AG04449 (cell line): ENCODE data around the gene TPST1.
"Not testable (repeated sequence)": the region's sequence is repeated elsewhere in the genome, so short reads cannot be mapped to it uniquely, and the experiment has no call there.

Source experiments
- CTCF ChIA-PET: fragments of 350-600 bp; formaldehyde crosslinking; extraction: SDS; loops from one replicate; lab custom pipeline; 2021; ENCODE audit warnings: antibody characterized with exemption; lab: Yijun Ruan, JAX
- POLR2A ChIA-PET: fragments of 400-600, 350-600 bp; formaldehyde crosslinking; extraction: SDS; loops from one replicate; lab custom pipeline; 2020; ENCODE audit warnings: antibody characterized with exemption, inconsistent platforms; lab: Yijun Ruan, JAX
- DNase-seq: peaks from one replicate; pipeline ENCODE4 v3.0.0-alpha.2; 2010; ENCODE audit warnings: low read depth, low spot score
- H3K4me3 ChIP-seq: 2 replicates; pipeline ENCODE4 v1.5.1; 2011; ENCODE audit warnings: low read depth, mild to moderate bottlenecking, control low read depth, low read length
- TF ChIP-seq, protein P1 (sequence below): IDR thresholded peaks from one replicate; pipeline ENCODE4 v1.5.1; 2011; ENCODE audit warnings: mild to moderate bottlenecking, moderate library complexity, low read length, control low read depth, inconsistent platforms; ENCODE audit not compliant: insufficient read depth; ENCODE audit errors: missing control alignments

Gene TPST1

DNA sequence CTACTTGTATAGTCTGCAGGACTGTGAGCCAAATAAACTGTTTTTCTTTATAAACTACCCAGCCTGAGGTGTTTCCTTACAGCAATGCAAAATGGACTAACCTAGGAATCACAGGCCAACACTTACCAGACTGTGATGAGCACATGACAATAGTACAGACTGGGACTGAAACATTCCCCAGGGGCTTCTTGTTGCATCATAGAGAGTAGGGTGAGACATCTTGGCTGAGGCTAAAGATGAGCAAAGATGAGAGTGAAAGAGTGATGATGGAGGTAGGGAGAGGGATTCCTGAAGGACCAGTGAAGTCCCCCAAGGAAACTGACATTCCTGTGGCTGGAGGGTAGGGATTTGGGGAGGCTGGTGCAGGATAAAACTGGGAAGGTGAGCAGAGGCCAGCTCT lies 194.4 kb downstream of the TPST1 start:
- H3K4me3 ChIP-seq: no peak overlapping the region
- no peak for DNase-seq
- CTCF ChIA-PET: no interaction called here
- TF ChIP-seq, protein P1, sequence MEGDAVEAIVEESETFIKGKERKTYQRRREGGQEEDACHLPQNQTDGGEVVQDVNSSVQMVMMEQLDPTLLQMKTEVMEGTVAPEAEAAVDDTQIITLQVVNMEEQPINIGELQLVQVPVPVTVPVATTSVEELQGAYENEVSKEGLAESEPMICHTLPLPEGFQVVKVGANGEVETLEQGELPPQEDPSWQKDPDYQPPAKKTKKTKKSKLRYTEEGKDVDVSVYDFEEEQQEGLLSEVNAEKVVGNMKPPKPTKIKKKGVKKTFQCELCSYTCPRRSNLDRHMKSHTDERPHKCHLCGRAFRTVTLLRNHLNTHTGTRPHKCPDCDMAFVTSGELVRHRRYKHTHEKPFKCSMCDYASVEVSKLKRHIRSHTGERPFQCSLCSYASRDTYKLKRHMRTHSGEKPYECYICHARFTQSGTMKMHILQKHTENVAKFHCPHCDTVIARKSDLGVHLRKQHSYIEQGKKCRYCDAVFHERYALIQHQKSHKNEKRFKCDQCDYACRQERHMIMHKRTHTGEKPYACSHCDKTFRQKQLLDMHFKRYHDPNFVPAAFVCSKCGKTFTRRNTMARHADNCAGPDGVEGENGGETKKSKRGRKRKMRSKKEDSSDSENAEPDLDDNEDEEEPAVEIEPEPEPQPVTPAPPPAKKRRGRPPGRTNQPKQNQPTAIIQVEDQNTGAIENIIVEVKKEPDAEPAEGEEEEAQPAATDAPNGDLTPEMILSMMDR: no peak
- POLR2A ChIA-PET: no interaction called here

GRCh38 chr7:66400400-66400799 lies 195.3 kb downstream of the TPST1 start:
- TF ChIP-seq, protein P1: no peak
- no peak for DNase-seq
- ChIA-PET POLR2A (interaction anchor here (0.7 kb wide), 1 partner anchor 37 kb away, joined by 3 read pairs; no protein-coding TSS in a partner anchor), CTCF (no interaction called here)
- H3K4me3 ChIP-seq: no peak overlapping the region

DNA sequence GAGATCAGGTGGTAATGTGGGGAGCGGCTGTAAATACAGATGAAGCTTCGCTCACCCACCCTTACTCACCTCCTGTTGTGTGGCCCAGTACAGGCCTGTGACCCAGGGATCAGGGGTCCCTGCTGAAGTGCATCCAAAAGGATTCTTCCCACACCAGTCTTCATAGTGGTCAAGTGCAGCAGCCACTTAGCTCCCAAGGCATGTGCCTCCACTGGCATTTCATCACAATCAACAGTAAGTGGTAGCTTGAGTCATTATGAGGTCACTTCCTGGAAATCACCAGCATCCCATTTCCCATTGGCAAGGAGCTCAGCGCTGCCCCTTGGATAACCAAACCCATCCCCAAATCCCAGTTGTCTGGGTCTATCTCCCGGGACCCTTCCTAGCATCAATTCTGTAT lies 196.0 kb downstream of the TPST1 start:
- POLR2A ChIA-PET, H3K4me3 ChIP-seq, DNase-seq, CTCF ChIA-PET: not testable (repeated sequence)

- POLR2A ChIA-PET, DNase-seq, H3K4me3 ChIP-seq, CTCF ChIA-PET: not testable (repeated sequence)
Observed at GRCh38 chr7:66401932-66402331, 196.8 kb downstream of the TPST1 start.

DNA sequence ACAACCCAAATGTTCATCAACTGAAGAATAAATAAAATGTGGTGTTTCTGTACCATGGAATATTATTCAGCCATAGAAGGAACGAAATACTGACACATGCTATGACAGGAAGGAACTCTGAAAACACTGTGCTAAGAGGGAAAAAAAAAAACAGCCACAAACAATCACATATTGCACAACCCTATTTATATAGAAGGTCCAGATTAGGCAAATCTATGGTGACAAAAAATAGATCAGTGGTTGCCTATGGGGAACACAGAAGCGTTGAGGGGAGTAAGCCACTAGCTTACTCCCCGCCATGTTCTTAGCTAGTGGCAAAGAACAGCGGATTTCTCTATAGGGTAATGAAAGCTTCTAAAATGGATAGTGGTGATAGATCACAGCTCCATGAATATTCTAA lies 198.4 kb downstream of the TPST1 start:
- TF ChIP-seq, protein P1: no peak

GRCh38 chr7:66409493-66409892 lies 204.4 kb downstream of the TPST1 start:
- no peak for DNase-seq
- CTCF ChIA-PET: no interaction called here
- POLR2A ChIA-PET: no interaction called here
- TF ChIP-seq, protein P1: no peak
- no peak overlapping the region for H3K4me3 ChIP-seq

More for the DNA sequence above, 198.4 kb downstream of the TPST1 start:
- no peak for DNase-seq
- H3K4me3 ChIP-seq: no peak overlapping the region
- POLR2A ChIA-PET: no interaction called here
- CTCF ChIA-PET: no interaction called here
